SK-N-SH treated with all-trans-retinoic acid at 6 μM for 48 hours (cell line): Measurements from ENCODE around the gene SEMA6B.

Experiments
- ARNTL ChIP-seq: fragments of 450-650 bp; formaldehyde crosslinking; IDR thresholded peaks from 2 replicates; pipeline ENCODE4 v1.5.0; 2020; ENCODE audit warnings: low read depth, mild to moderate bottlenecking, moderate library complexity, borderline replicate concordance
- ESRRG ChIP-seq: fragments of 250-450 bp; sonication (Bioruptor Pico); IDR thresholded peaks from 2 replicates; pipeline ENCODE4 v1.6.1; 2021; ENCODE audit warnings: mild to moderate bottlenecking
- OSR1 ChIP-seq: fragments of 250-450 bp; sonication (Bioruptor Pico); IDR thresholded peaks from 2 replicates; pipeline ENCODE4 v1.8.0; 2022; ENCODE audit warnings: moderate library complexity, mild to moderate bottlenecking, inconsistent platforms
- PATZ1 ChIP-seq: fragments of 250-450 bp; sonication (Bioruptor Pico); IDR thresholded peaks from 2 replicates; pipeline ENCODE4 v1.8.0; 2020; ENCODE audit warnings: mild to moderate bottlenecking, moderate library complexity, borderline replicate concordance
- ZNF565 ChIP-seq: fragments of 450-650 bp; formaldehyde crosslinking; conservative IDR thresholded peaks from 2 replicates; pipeline ENCODE4 v1.5.0; 2020; ENCODE audit warnings: low read depth, mild to moderate bottlenecking, moderate library complexity

- TF ChIP-seq ARNTL (no peak), ZNF565 (CRISPR knock-in tag) (no peak), ESRRG (no peak), PATZ1 (CRISPR knock-in tag) (no peak), OSR1 (CRISPR knock-in tag) (no peak)
These were observed 43.1 kb downstream of the SEMA6B start for GRCh38 chr19:4516199-4516938.
